H1 (cell line): Measurements from ENCODE around the gene BCAS1. TPM values are rescaled to one million over a fixed set of nuclear protein-coding genes. Genes with fewer than 3 reads are reported as not detected.

ENCODE experiments used
- ATF2 ChIP-seq: IDR thresholded peaks from 2 replicates; pipeline ENCODE4 v1.6.1; 2012; ENCODE audit warnings: low read length, inconsistent platforms
- BCL11A ChIP-seq, 2 experiments: IDR thresholded peaks; one replicate each; pipeline ENCODE4 v1.6.1; 2011; ENCODE audit warnings: low read depth in 2 of 2, low read length in 2 of 2, mild to moderate bottlenecking in 2 of 2
- CBX5 ChIP-seq: fragments of 300-800, 300-1000 bp; sonication (generic); IDR thresholded peaks from 2 replicates; pipeline ENCODE4 v1.7.1; 2016; ENCODE audit warnings: antibody characterized with exemption, low read length, low read depth
- CHD7 ChIP-seq: fragments of 300-600 bp; sonication (generic); IDR thresholded peaks from 2 replicates; pipeline ENCODE4 v1.7.1; 2012; ENCODE audit warnings: low read length, moderate library complexity, mild to moderate bottlenecking, inconsistent platforms; ENCODE audit not compliant: insufficient replicate concordance
- EZH2 ChIP-seq: fragments of 200-600 bp; sonication (generic); IDR thresholded peaks from 2 replicates; pipeline ENCODE4 v1.7.1; 2012; ENCODE audit warnings: low read depth, mild to moderate bottlenecking, moderate library complexity, low read length, inconsistent platforms; ENCODE audit not compliant: severe bottlenecking
- JUND ChIP-seq: IDR thresholded peaks from 2 replicates; pipeline ENCODE4 v1.6.1; 2011; ENCODE audit warnings: mild to moderate bottlenecking, improper control_type of control experiment, low read length
- POLR2AphosphoS5 ChIP-seq: IDR thresholded peaks from 2 replicates; pipeline ENCODE4 v1.6.1; 2011; ENCODE audit warnings: low read depth, low read length
- RXRA ChIP-seq: IDR thresholded peaks from 2 replicates; pipeline ENCODE4 v1.6.1; 2011; ENCODE audit warnings: low read depth, mild to moderate bottlenecking, low read length, moderate library complexity; ENCODE audit not compliant: insufficient read depth
- SP2 ChIP-seq: IDR thresholded peaks from 2 replicates; pipeline ENCODE4 v1.6.1; 2012; ENCODE audit warnings: mild to moderate bottlenecking, low read length, inconsistent platforms
- polyA plus RNA-seq, 7 experiments: library from polyadenylated mRNA; depleted of rRNA in 3 of 7; stranded (reverse) in 5 of 7; unstranded in 2 of 7; fragments of >200 nt in 5 of 7; fragments of 200-250 nt in 2 of 7; gene quantifications; 1 replicate in 5 of 7; 2 replicates in 1 of 7; 4 replicates in 1 of 7; pipeline versions ENCODE4 v1.2.1 to v1.2.3, GENCODE V29; 2011 to 2013; ENCODE audit warnings: missing spikeins in 2 of 7, mixed read lengths in 2 of 7
- total RNA-seq: library from RNA; stranded (reverse); fragmentation: NEBNext Ultra II Directional; extraction: Animal tissue kit (Norgen Biotek cat#: 25700); gene quantifications from 2 replicates; pipeline ENCODE4 v1.2.1, GENCODE V29; 2021

BCAS1 gene
- total and polyA plus RNA-seq, 2 of the 8 experiments (the other 6 are each of a cell fraction or from before 2014, with no cell fraction given), result 0.06 to 0.19 TPM

- TF ChIP-seq CHD7, result no peak
- TF ChIP-seq ATF2, result no peak
- TF ChIP-seq BCL11A (IDR thresholded peaks at IDR 0.05; ENCODE audit: low read depth in 2 of 2, low read length in 2 of 2), result no peak
- TF ChIP-seq SP2, result no peak
- no peak for TF ChIP-seq POLR2AphosphoS5
- no peak for TF ChIP-seq RXRA
- no peak for TF ChIP-seq JUND
- TF ChIP-seq CBX5, result no peak
- no peak for TF ChIP-seq EZH2
Measured at GRCh38 chr20:53921443-53921973, 148.9 kb downstream of the BCAS1 start (continued).
